GM12891 (cell line): ENCODE results near the gene GP1BB.

ENCODE experiments used
- POLR2A ChIP-seq: IDR thresholded peaks from 2 replicates; pipeline ENCODE4 v1.6.1; 2011; ENCODE audit warnings: low read depth, low read length, control low read depth
- POLR2AphosphoS5 ChIP-seq: IDR thresholded peaks from 2 replicates; pipeline ENCODE4 v1.6.1; 2011; ENCODE audit warnings: low read depth, low read length, control low read depth
- POU2F2 ChIP-seq: IDR thresholded peaks from 2 replicates; pipeline ENCODE4 v1.6.1; 2011; ENCODE audit warnings: low read depth, mild to moderate bottlenecking, control low read depth, low read length, moderate library complexity
- SPI1 ChIP-seq: IDR thresholded peaks from 2 replicates; pipeline ENCODE4 v1.6.1; 2011; ENCODE audit warnings: low read depth, low read length, control low read depth
- TAF1 ChIP-seq: IDR thresholded peaks from 2 replicates; pipeline ENCODE4 v1.6.1; 2011; ENCODE audit warnings: low read depth, low read length, control low read depth

DNA sequence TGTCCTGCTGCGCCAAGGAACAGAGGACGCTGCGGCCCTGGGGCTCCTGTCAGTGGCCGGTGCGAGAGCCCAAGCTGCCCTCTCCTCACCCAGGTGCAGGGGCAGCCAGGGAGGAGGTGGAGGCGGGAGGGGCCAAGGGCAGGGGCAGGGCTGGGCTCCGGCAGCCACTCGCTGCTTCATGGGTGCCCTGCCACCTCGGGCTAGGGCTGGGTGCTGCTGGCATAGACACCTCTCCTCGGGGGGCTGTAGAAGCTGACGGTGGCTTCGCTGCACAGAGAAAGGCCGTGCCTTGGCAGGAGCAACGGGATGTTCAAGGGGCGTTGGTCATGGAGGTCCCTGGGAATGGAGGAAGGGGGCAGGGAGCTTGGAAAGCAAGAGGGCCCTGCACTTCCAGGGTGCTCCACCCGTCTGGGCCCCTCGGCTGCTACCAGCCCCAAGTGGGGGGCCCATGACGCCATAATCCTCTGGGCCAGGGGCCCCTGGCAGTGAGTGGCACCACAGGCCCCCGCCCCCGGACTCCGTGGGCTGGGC lies 35.6 kb downstream of the GP1BB start:
- TF ChIP-seq POU2F2 (no peak), POLR2A (no peak), POLR2AphosphoS5 (no peak), SPI1 (no peak), TAF1 (no peak)
